B cell (primary cell): ENCODE results near the gene CDK13. TPM values are rescaled to one million over a fixed set of nuclear protein-coding genes. Genes with fewer than 3 reads are reported as not detected.

Experiments
- ATAC-seq: fragments of 200-7000 bp; cut with Tn5 transposase; one replicate; pipeline ENCODE4 v1.10.0; 2021; ENCODE audit warnings: low read depth, mild to moderate bottlenecking, moderate number of reproducible peaks, moderate library complexity
- CTCF ChIA-PET: fragments of 350-600 bp; sonication (Branson Sonifier 250); formaldehyde crosslinking; loops from one replicate; lab custom pipeline; 2021; ENCODE audit warnings: antibody characterized with exemption, inconsistent platforms; lab: Charles Lee
- POLR2A ChIA-PET: fragments of 350-600 bp; sonication (Branson Sonifier 250); formaldehyde crosslinking; loops from one replicate; lab custom pipeline; 2021; ENCODE audit warnings: antibody characterized with exemption; lab: Charles Lee
- DNase-seq: peaks from one replicate; pipeline ENCODE4 v3.0.0; 2013
- H2AFZ ChIP-seq: 2 replicates; pipeline ENCODE4 v1.6.1; 2012; ENCODE audit warnings: mild to moderate bottlenecking, low read depth, low read length; ENCODE audit not compliant: insufficient read depth, poor library complexity, severe bottlenecking
- H3K27ac ChIP-seq, 2 donors: 1 replicate in 1 of 2; 2 replicates in 1 of 2; pipeline ENCODE4 v1.5.1; 2012 to 2013; ENCODE audit warnings: low read length in 2 of 2, mild to moderate bottlenecking in 2 of 2, moderate library complexity in 1 of 2
- H3K27me3 ChIP-seq, 4 experiments: fragments of 200-600 bp in 1 of 4; sonication (generic) in 1 of 4; replicated peaks in 1 of 4; 1 replicate in 2 of 4; 2 replicates in 2 of 4; pipeline versions ENCODE4 v1.6.1 to v1.7.0; 2013 to 2016; ENCODE audit warnings: low read length in 3 of 4, mild to moderate bottlenecking in 2 of 4, mixed read lengths in 1 of 4, moderate library complexity in 1 of 4; ENCODE audit not compliant: insufficient read depth in 4 of 4, control insufficient read depth in 3 of 4; ENCODE audit errors: control extremely low read depth in 1 of 4
- H3K36me3 ChIP-seq, 2 experiments: replicated peaks in 1 of 2; 1 replicate in 1 of 2; 2 replicates in 1 of 2; pipeline versions ENCODE4 v1.6.1 to v1.7.1; 2013; ENCODE audit warnings: low read length in 1 of 2; ENCODE audit not compliant: insufficient read depth in 2 of 2, control insufficient read depth in 1 of 2; ENCODE audit errors: control extremely low read depth in 1 of 2, extremely low read depth in 1 of 2
- H3K4me1 ChIP-seq, 2 donors: fragments of 200-600 bp in 1 of 2; sonication (generic) in 1 of 2; 1 replicate in 1 of 2; 2 replicates in 1 of 2; pipeline versions ENCODE4 v1.5.1 to v1.6.1; 2013 to 2017; ENCODE audit warnings: low read length in 2 of 2; ENCODE audit not compliant: control insufficient read depth in 2 of 2, insufficient read depth in 2 of 2
- H3K4me2 ChIP-seq: replicated peaks from 2 replicates; pipeline ENCODE3; 2012; ENCODE audit warnings: mild to moderate bottlenecking, low read depth, low read length; ENCODE audit not compliant: poor library complexity, severe bottlenecking
- H3K4me3 ChIP-seq, 5 experiments: fragments of 200-600 bp in 1 of 5; sonication (generic) in 1 of 5; 1 replicate in 3 of 5; 2 replicates in 2 of 5; pipeline versions ENCODE4 v1.5.1 to v1.7.0; 2011 to 2016; ENCODE audit warnings: low read length in 4 of 5, mild to moderate bottlenecking in 4 of 5, low read depth in 2 of 5, control low read depth in 1 of 5, moderate library complexity in 1 of 5; ENCODE audit not compliant: insufficient read depth in 1 of 5; ENCODE audit errors: control extremely low read depth in 1 of 5, extremely low read depth in 1 of 5
- H3K79me2 ChIP-seq: fragments of 200-600 bp; sonication (generic); one replicate; pipeline ENCODE4 v1.6.0; 2016; ENCODE audit warnings: low read length; ENCODE audit not compliant: control insufficient read depth, insufficient read depth
- H3K9ac ChIP-seq: fragments of 200-600 bp; sonication (generic); 2 replicates; pipeline ENCODE4 v1.6.1; 2017; ENCODE audit warnings: mild to moderate bottlenecking, low read length, moderate library complexity
- H3K9me3 ChIP-seq, 3 donors: one replicate each; pipeline versions ENCODE4 v1.6.1 to v1.7.1; 2013; ENCODE audit warnings: low read length in 2 of 3; ENCODE audit not compliant: control insufficient read depth in 2 of 3, insufficient read depth in 1 of 3; ENCODE audit errors: control extremely low read depth in 1 of 3
- H4K20me1 ChIP-seq: 2 replicates; pipeline ENCODE4 v1.6.0; 2012; ENCODE audit warnings: mild to moderate bottlenecking, low read length; ENCODE audit not compliant: insufficient read depth, control insufficient read depth, poor library complexity, severe bottlenecking
- H3K27ac Mint-ChIP-seq: one replicate; pipeline ENCODE4 v1.8.0; 2021; ENCODE audit warnings: mixed read lengths
- H3K27me3 Mint-ChIP-seq: one replicate; pipeline ENCODE4 v1.8.0; 2021; ENCODE audit warnings: mixed read lengths
- H3K4me1 Mint-ChIP-seq: one replicate; pipeline ENCODE4 v1.8.0; 2021; ENCODE audit warnings: mixed read lengths
- H3K4me3 Mint-ChIP-seq: one replicate; pipeline ENCODE4 v1.8.0; 2021; ENCODE audit warnings: mixed read lengths
- H3K9me3 Mint-ChIP-seq: one replicate; pipeline ENCODE4 v1.8.0; 2022; ENCODE audit warnings: mixed read lengths; ENCODE audit not compliant: insufficient read depth
- EZH2 ChIP-seq: IDR thresholded peaks from 2 replicates; pipeline ENCODE4 v1.6.1; 2012; ENCODE audit warnings: borderline replicate concordance, low read depth, mild to moderate bottlenecking, moderate library complexity, low read length; ENCODE audit not compliant: insufficient read depth, poor library complexity, severe bottlenecking
- WGBS: methylation state at CpG from one replicate; pipeline ENCODE4 v1.1.5; 2013; ENCODE audit warnings: missing lambda C conversion rate; ENCODE audit not compliant: insufficient coverage; 5-methylcytosine and 5-hydroxymethylcytosine counted together
- intact Hi-C: fragments of 100-400 bp; cut with micrococcal nuclease; formaldehyde crosslinking; loops from one replicate; pipeline ENCODE4 v1.10.0; 2022
- polyA plus RNA-seq: library from polyadenylated mRNA; depleted of rRNA; stranded (reverse); fragments of >200 nt; gene quantifications from 2 replicates; pipeline ENCODE4 v1.2.3, GENCODE V29; 2012
- total RNA-seq, 2 donors: library from RNA; stranded (reverse); fragments of 120-200 nt in 1 of 2; gene quantifications; 1 replicate in 1 of 2; 2 replicates in 1 of 2; pipeline versions ENCODE4 v1.2.3 to v1.2.4, GENCODE V29; 2013 to 2022
- TF ChIP-seq, protein P1 (sequence below): fragments of 200-600 bp; IDR thresholded peaks from one replicate; pipeline ENCODE4 v1.8.0; 2022; ENCODE audit warnings: antibody characterized with exemption, mild to moderate bottlenecking

The CDK13 gene
- total and polyA plus RNA-seq, 2 donors (not counting 1 experiment from before 2014, with no cell fraction given) = 56.1 to 146 TPM

DNA sequence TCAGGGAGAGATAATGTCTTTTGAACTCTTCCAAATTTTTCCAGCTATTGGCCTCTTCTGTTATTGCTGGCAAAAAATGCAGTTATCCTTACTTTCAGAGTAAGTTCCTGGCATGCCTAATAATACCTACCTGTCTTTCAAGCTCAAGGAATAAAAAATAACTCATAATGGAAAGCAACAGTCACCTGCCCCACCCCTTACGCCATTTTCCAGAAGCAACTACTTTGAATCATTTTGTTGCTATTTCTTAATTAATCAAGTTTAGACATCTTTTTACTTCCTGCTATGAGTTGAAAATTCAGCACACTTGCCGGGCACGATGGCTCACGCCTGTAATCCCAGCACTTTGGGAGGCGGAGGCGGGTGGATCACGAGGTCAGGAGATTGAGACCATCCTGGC lies 23.0 kb upstream of the CDK13 start:
- Histone ChIP-seq H3K79me2 (no peaks in the 10 kb centered on the region), H3K4me1 (no peaks in the 10 kb centered on the region), H3K9me3 (no peaks in the 10 kb centered on the region), H3K4me3 (no peak overlapping the region), H3K27me3 (no peaks in the 10 kb centered on the region), H3K27ac (no peak overlapping the region), H4K20me1 (no peaks in the 10 kb centered on the region), H2AFZ (no peak overlapping the region), H3K36me3 (no peaks in the 10 kb centered on the region), H3K9ac (no peak overlapping the region), H3K4me2 (no peak overlapping the region)
- no peak for ATAC-seq
- ChIA-PET POLR2A (no interaction called here), CTCF (interaction anchor here (1.5 kb wide), 1 partner anchor 30 kb away, joined by 3 read pairs; no protein-coding TSS in a partner anchor)
- no peaks in the 10 kb centered on the region for H3K9me3 Mint-ChIP-seq
- H3K4me3 Mint-ChIP-seq = no peak overlapping the region
- H3K27me3 Mint-ChIP-seq = peaks cover 12% of the 10 kb centered on the region
- H3K4me1 Mint-ChIP-seq = no peaks in the 10 kb centered on the region
- no peak for DNase-seq
- TF ChIP-seq, protein P1, sequence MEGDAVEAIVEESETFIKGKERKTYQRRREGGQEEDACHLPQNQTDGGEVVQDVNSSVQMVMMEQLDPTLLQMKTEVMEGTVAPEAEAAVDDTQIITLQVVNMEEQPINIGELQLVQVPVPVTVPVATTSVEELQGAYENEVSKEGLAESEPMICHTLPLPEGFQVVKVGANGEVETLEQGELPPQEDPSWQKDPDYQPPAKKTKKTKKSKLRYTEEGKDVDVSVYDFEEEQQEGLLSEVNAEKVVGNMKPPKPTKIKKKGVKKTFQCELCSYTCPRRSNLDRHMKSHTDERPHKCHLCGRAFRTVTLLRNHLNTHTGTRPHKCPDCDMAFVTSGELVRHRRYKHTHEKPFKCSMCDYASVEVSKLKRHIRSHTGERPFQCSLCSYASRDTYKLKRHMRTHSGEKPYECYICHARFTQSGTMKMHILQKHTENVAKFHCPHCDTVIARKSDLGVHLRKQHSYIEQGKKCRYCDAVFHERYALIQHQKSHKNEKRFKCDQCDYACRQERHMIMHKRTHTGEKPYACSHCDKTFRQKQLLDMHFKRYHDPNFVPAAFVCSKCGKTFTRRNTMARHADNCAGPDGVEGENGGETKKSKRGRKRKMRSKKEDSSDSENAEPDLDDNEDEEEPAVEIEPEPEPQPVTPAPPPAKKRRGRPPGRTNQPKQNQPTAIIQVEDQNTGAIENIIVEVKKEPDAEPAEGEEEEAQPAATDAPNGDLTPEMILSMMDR = no peak
- no peak for TF ChIP-seq EZH2
- H3K27ac Mint-ChIP-seq = no peak overlapping the region
- intact Hi-C loops = no loop called here
- 100% methylated on average over 1 of the region's 7 CpGs for WGBS

DNA sequence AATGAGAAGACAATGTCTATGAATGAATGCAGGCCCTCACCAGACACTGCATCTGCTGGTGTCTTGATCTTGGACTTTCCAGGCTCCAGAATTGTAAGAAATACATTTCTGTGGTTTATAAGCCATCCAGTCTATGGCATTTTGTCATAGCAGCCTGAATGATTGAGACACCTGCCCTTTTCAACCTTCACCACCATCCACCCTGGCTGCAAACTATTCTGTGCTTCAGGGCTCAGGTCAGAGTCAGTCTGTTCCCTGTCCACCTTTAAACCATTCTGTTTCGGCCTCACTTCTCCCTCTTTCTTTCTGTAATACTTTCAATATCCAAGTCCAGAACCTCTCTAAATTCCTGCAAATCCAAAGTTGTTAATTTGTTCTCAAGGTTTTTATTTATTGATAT lies 15.9 kb upstream of the CDK13 start:
- no CpG with 5 or more reads among the region's 1 CpG for WGBS
- H3K9me3 Mint-ChIP-seq = no peaks in the 10 kb centered on the region
- TF ChIP-seq EZH2 = no peak
- TF ChIP-seq, protein P1 = no peak
- no peak overlapping the region for H3K27ac Mint-ChIP-seq
- DNase-seq = no peak
- ChIA-PET CTCF (no interaction called here), POLR2A (no interaction called here)
- Histone ChIP-seq H3K4me2 (no peak overlapping the region), H3K79me2 (no peaks in the 10 kb centered on the region), H3K27me3 (no peaks in the 10 kb centered on the region), H3K4me3 (no peak overlapping the region), H3K9ac (no peak overlapping the region), H4K20me1 (no peaks in the 10 kb centered on the region), H3K27ac (no peak overlapping the region), H3K36me3 (no peaks in the 10 kb centered on the region), H3K4me1 (no peaks in the 10 kb centered on the region), H3K9me3 (no peaks in the 10 kb centered on the region), H2AFZ (no peak overlapping the region)
- intact Hi-C loops = no loop called here
- ATAC-seq = no peak
- H3K27me3 Mint-ChIP-seq = peaks cover 3% of the 10 kb centered on the region
- H3K4me3 Mint-ChIP-seq = no peak overlapping the region
- no peaks in the 10 kb centered on the region for H3K4me1 Mint-ChIP-seq
